22Rv1 (cell line): ENCODE data around the gene PRUNE1.

Source experiments
- CTCF ChIP-seq: fragments of 450-650 bp; IDR thresholded peaks from 2 replicates; pipeline ENCODE4 v1.5.1; 2017; ENCODE audit warnings: mild to moderate bottlenecking
- ZFX ChIP-seq: fragments of 450-650 bp; IDR thresholded peaks from 2 replicates; pipeline ENCODE4 v1.6.1; 2017; ENCODE audit warnings: antibody characterized with exemption, borderline replicate concordance

- TF ChIP-seq CTCF (no peak), ZFX (no peak)
Measured at GRCh38 chr1:151007853-151008243, 401 bp upstream of the PRUNE1 start.
